ENCODE results near the gene NCL. TPM values are rescaled to one million over a fixed set of nuclear protein-coding genes. Genes with fewer than 3 reads are reported as not detected.

Gene NCL
- total RNA-seq, 1 experiment from 2014 or later = 557 TPM

DNA sequence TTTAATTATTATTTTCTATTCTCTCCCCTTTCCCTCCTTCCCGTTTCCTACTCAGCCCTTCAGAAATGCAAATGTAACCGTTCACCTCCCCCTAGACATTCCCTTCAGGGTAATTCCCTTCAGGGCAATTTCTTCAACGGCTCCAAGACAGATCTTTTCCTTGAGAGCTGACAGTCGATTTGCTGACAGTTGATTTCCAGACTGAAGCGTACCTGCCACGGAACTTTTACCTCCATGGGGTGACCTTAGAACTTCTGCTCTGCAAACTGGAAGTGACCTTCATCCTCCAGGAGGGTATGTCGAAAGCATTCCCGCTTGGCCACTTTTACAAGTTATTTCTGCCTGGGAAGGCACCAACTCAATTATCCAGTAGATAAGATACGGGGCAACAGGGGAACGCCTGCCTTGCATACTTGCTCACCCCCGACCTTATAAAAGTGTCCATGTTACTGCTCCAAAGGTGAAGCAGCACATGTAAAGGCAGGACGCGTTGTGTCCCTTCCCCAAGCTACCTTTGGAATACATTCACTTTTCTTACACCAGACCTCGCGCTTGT is 50.3 kb downstream of the NCL start:
- intact Hi-C loops (cut with micrococcal nuclease; ENCODE audit: unreplicated experiment) = loop anchor here (2.0 to 10.0 kb wide), 3 partner anchors 357 to 589 kb away; partner anchors contain the start of gene PSMD1
- Histone ChIP-seq H2AFZ (no peak overlapping the region), H3K4me3 (no peak overlapping the region), H3K4me2 (peak overlapping the region; percentile 20; the same call in 1 of the 2 replicates), H3K27ac (no peak overlapping the region), H4K20me1 (ENCODE audit: insufficient read depth) (no peaks in the 10 kb centered on the region), H3F3A (ENCODE audit: insufficient read depth, low read depth) (peaks cover 11% of the 10 kb centered on the region), H3K9me2 (ENCODE audit: insufficient read depth) (no peaks in the 10 kb centered on the region), H3K9me3 (ENCODE audit: insufficient read depth, low read depth) (peaks cover 12% of the 10 kb centered on the region; the same call in 1 of the 2 replicates), H3K36me3 (ENCODE audit: low read depth) (no peaks in the 10 kb centered on the region), H3K27me3 (ENCODE audit: insufficient read depth, low read depth) (no peaks in the 10 kb centered on the region), H3K79me2 (ENCODE audit: low read depth) (no peaks in the 10 kb centered on the region), H3K4me1 (replicated peaks; ENCODE audit: insufficient read depth) (peaks cover 23% of the 10 kb centered on the region)
- ChIA-PET POLR2A (ENCODE audit: unreplicated experiment) (no interaction called here), CTCF (interaction anchor here (1.2 kb wide), 1 partner anchor 14 kb away, joined by 4 read pairs; no protein-coding TSS in a partner anchor)
- TF ChIP-seq, protein P1, sequence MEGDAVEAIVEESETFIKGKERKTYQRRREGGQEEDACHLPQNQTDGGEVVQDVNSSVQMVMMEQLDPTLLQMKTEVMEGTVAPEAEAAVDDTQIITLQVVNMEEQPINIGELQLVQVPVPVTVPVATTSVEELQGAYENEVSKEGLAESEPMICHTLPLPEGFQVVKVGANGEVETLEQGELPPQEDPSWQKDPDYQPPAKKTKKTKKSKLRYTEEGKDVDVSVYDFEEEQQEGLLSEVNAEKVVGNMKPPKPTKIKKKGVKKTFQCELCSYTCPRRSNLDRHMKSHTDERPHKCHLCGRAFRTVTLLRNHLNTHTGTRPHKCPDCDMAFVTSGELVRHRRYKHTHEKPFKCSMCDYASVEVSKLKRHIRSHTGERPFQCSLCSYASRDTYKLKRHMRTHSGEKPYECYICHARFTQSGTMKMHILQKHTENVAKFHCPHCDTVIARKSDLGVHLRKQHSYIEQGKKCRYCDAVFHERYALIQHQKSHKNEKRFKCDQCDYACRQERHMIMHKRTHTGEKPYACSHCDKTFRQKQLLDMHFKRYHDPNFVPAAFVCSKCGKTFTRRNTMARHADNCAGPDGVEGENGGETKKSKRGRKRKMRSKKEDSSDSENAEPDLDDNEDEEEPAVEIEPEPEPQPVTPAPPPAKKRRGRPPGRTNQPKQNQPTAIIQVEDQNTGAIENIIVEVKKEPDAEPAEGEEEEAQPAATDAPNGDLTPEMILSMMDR (conservative IDR thresholded peaks at IDR 0.05) = no peak
- TF ChIP-seq EZH2 (IDR thresholded peaks at IDR 0.05; ENCODE audit: low read depth) = no peak
- no peak for DNase-seq
- no TSS peak for BruUV-seq (replicated peaks)

DNA sequence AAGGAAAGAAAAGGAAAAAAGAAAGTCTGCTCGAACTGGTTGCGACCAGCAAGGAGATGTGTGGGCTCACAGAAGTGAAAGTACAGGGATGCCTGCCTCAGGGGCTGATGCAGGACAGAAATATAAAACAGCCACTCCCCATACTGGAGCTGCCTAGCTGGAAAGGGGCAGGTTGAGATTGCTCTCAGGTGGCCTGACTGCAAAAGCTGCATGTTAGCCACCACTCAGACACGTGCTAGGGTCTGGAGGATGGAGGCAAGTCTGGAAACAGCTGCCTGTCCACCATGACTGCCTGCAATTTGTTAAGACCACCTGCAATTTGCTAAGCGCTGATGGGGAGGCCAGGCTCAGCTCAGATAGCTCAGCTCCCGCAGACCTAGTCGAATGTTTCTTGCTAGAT is 50.8 kb downstream of the NCL start:
- H3K36me3 ChIP-seq (ENCODE audit: low read depth) = no peaks in the 10 kb centered on the region
- CTCF ChIA-PET = interaction anchor here (1.2 kb wide), 1 partner anchor 13 kb away, joined by 4 read pairs; no protein-coding TSS in a partner anchor
- intact Hi-C loops (cut with micrococcal nuclease; ENCODE audit: unreplicated experiment) = loop anchor here (2.0 to 10.0 kb wide), 3 partner anchors 357 to 589 kb away; partner anchors contain the start of gene PSMD1
- BruUV-seq (replicated peaks) = TSS peak; percentile 40
- H2AFZ ChIP-seq = no peak overlapping the region
- peaks cover 12% of the 10 kb centered on the region; the same call in 1 of the 2 replicates for H3K9me3 ChIP-seq (ENCODE audit: insufficient read depth, low read depth)
- no peaks in the 10 kb centered on the region for H4K20me1 ChIP-seq (ENCODE audit: insufficient read depth)
- H3K4me1 ChIP-seq (replicated peaks; ENCODE audit: insufficient read depth) = peaks cover 23% of the 10 kb centered on the region
- DNase-seq = no peak
- POLR2A ChIA-PET (ENCODE audit: unreplicated experiment) = no interaction called here
- H3K27me3 ChIP-seq (ENCODE audit: insufficient read depth, low read depth) = no peaks in the 10 kb centered on the region
- no peaks in the 10 kb centered on the region for H3K9me2 ChIP-seq (ENCODE audit: insufficient read depth)
- no peak overlapping the region for H3K4me3 ChIP-seq
- no peak for TF ChIP-seq EZH2 (IDR thresholded peaks at IDR 0.05; ENCODE audit: low read depth)
- TF ChIP-seq, protein P1 (conservative IDR thresholded peaks at IDR 0.05) = no peak
- no peaks in the 10 kb centered on the region for H3K79me2 ChIP-seq (ENCODE audit: low read depth)
- no peak overlapping the region for H3K27ac ChIP-seq
- peaks cover 11% of the 10 kb centered on the region for H3F3A ChIP-seq (ENCODE audit: insufficient read depth, low read depth)
- peak overlapping the region; percentile 20; the same call in 1 of the 2 replicates for H3K4me2 ChIP-seq

DNA sequence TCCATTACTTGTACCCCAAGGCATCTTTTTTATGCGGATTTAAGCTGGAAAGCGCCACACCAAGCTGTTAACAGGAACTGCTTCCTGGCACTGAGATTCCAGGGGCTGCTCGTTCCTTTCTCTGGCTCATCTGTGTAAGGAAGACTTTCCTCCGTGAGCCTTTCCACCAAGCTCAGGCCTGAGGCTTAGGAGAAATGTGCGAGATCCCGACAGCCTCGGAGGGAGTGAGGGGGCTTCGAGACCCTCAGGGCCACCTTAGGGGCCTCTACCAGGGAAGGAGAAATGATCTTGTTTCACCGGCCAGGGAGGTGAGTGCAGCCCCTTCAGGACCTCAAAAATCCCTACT is 51.7 kb downstream of the NCL start:
- Histone ChIP-seq H3K4me3 (peak overlapping the region; percentile 69; the same call in 1 of the 2 replicates), H3K27ac (no peak overlapping the region), H3K4me1 (replicated peaks; ENCODE audit: insufficient read depth) (peaks cover 23% of the 10 kb centered on the region), H3F3A (ENCODE audit: insufficient read depth, low read depth) (peaks cover 11% of the 10 kb centered on the region), H3K36me3 (ENCODE audit: low read depth) (no peaks in the 10 kb centered on the region), H3K9me3 (ENCODE audit: insufficient read depth, low read depth) (peaks cover 12% of the 10 kb centered on the region; the same call in 1 of the 2 replicates), H3K4me2 (peak overlapping the region; percentile 73), H3K9me2 (ENCODE audit: insufficient read depth) (no peaks in the 10 kb centered on the region), H3K79me2 (ENCODE audit: low read depth) (no peaks in the 10 kb centered on the region), H4K20me1 (ENCODE audit: insufficient read depth) (no peaks in the 10 kb centered on the region), H3K27me3 (ENCODE audit: insufficient read depth, low read depth) (no peaks in the 10 kb centered on the region), H2AFZ (peak overlapping the region; percentile 88)
- ChIA-PET CTCF (interaction anchor here (0.6 to 0.8 kb wide), 2 partner anchors 163 to 182 kb away, joined by 3 to 5 read pairs; no protein-coding TSS in a partner anchor), POLR2A (ENCODE audit: unreplicated experiment) (interaction anchor here (0.6 kb wide), 1 partner anchor 115 kb away, joined by 18 read pairs; no protein-coding TSS in a partner anchor)
- intact Hi-C loops (cut with micrococcal nuclease; ENCODE audit: unreplicated experiment) = loop anchor here (1.0 to 10.0 kb wide), 7 partner anchors 40 to 588 kb away; partner anchors contain the start of gene PSMD1
- no peak for DNase-seq
- BruUV-seq (replicated peaks) = no TSS peak
- TF ChIP-seq, protein P1 (conservative IDR thresholded peaks at IDR 0.05) = no peak; the same call in 1 of the 2 replicates
- no peak for TF ChIP-seq EZH2 (IDR thresholded peaks at IDR 0.05; ENCODE audit: low read depth)

All from PC-9 (cell line).